Neural progenitor cell (in vitro differentiated cells): ENCODE results near the gene GLTP. TPM values are rescaled to one million over a fixed set of nuclear protein-coding genes. Genes with fewer than 3 reads are reported as not detected.

Experiments used
- DNase-seq: peaks from one replicate; pipeline ENCODE4 v3.0.0-alpha.2; 2016; ENCODE audit warnings: low spot score
- H2AFZ ChIP-seq: fragments of 200-600 bp; sonication (generic); replicated peaks from 2 replicates; pipeline ENCODE4 v1.6.1; 2016; ENCODE audit warnings: antibody characterized with exemption
- H3F3A ChIP-seq: fragments of 200-600 bp; sonication (generic); 2 replicates; pipeline ENCODE4 v1.6.1; 2016; ENCODE audit warnings: antibody characterized with exemption, low read depth
- H3K27ac ChIP-seq: fragments of 200-600 bp; sonication (generic); 2 replicates; pipeline ENCODE4 v1.5.1; 2016; ENCODE audit warnings: mild to moderate bottlenecking
- H3K27me3 ChIP-seq: fragments of 200-600 bp; sonication (generic); 2 replicates; pipeline ENCODE4 v1.6.1; 2016; ENCODE audit warnings: mild to moderate bottlenecking, moderate library complexity
- H3K36me3 ChIP-seq: fragments of 200-600 bp; sonication (generic); 2 replicates; pipeline ENCODE4 v1.5.1; 2016
- H3K4me1 ChIP-seq: fragments of 200-600 bp; sonication (generic); 2 replicates; pipeline ENCODE4 v1.6.1; 2016; ENCODE audit warnings: mixed run types
- H3K4me2 ChIP-seq: fragments of 200-600 bp; sonication (generic); 2 replicates; pipeline ENCODE4 v1.6.1; 2016
- H3K4me3 ChIP-seq: fragments of 200-600 bp; sonication (generic); 2 replicates; pipeline ENCODE4 v1.5.1; 2016
- H3K79me2 ChIP-seq: fragments of 200-600 bp; sonication (generic); 2 replicates; pipeline ENCODE4 v1.6.1; 2016; ENCODE audit warnings: low read depth
- H3K9ac ChIP-seq: fragments of 200-600 bp; sonication (generic); 2 replicates; pipeline ENCODE4 v1.6.1; 2016
- H3K9me3 ChIP-seq: fragments of 200-600 bp; sonication (generic); 2 replicates; pipeline ENCODE4 v1.5.1; 2016; ENCODE audit warnings: low read depth
- H4K20me1 ChIP-seq: fragments of 200-600 bp; sonication (generic); 2 replicates; pipeline ENCODE4 v1.6.1; 2016; ENCODE audit warnings: low read depth
- H3K27ac Mint-ChIP-seq: 3 replicates; pipeline ENCODE4 v1.8.0; 2021; ENCODE audit warnings: mixed read lengths
- H3K27me3 Mint-ChIP-seq: 2 replicates; pipeline ENCODE4 v1.8.0; 2022; ENCODE audit warnings: low read depth, mild to moderate bottlenecking, inconsistent platforms, moderate library complexity, mixed read lengths; ENCODE audit not compliant: insufficient read depth
- H3K36me3 Mint-ChIP-seq: 3 replicates; pipeline ENCODE4 v1.8.0; 2021; ENCODE audit warnings: mixed read lengths
- H3K4me1 Mint-ChIP-seq: 3 replicates; pipeline ENCODE4 v1.8.0; 2021; ENCODE audit warnings: mixed read lengths
- H3K4me3 Mint-ChIP-seq: 3 replicates; pipeline ENCODE4 v1.8.0; 2021; ENCODE audit warnings: mild to moderate bottlenecking, moderate library complexity, mixed read lengths
- H3K9me3 Mint-ChIP-seq: 3 replicates; pipeline ENCODE4 v1.8.0; 2020; ENCODE audit warnings: mixed read lengths
- EZH2 ChIP-seq: fragments of 200-600 bp; sonication (generic); IDR thresholded peaks from 2 replicates; pipeline ENCODE4 v1.6.1; 2017; ENCODE audit warnings: antibody characterized with exemption, mild to moderate bottlenecking, moderate library complexity
- EZH2phosphoT487 ChIP-seq: fragments of 200-600 bp; sonication (generic); IDR thresholded peaks from 2 replicates; pipeline ENCODE4 v1.6.1; 2017; ENCODE audit warnings: antibody characterized with exemption
- total RNA-seq: library from RNA; depleted of rRNA; stranded (reverse); fragments of >200 nt; gene quantifications from 2 replicates; pipeline ENCODE4 v1.2.3, GENCODE V29; 2015; ENCODE audit warnings: low replicate concordance
- TF ChIP-seq, protein P1 (sequence below): fragments of 200-600 bp; sonication (generic); IDR thresholded peaks from 2 replicates; pipeline ENCODE4 v1.5.1; 2017; ENCODE audit warnings: antibody characterized with exemption, mild to moderate bottlenecking

Gene GLTP
- total RNA-seq, 1 donor from 2014 or later = 24.0 TPM

DNA sequence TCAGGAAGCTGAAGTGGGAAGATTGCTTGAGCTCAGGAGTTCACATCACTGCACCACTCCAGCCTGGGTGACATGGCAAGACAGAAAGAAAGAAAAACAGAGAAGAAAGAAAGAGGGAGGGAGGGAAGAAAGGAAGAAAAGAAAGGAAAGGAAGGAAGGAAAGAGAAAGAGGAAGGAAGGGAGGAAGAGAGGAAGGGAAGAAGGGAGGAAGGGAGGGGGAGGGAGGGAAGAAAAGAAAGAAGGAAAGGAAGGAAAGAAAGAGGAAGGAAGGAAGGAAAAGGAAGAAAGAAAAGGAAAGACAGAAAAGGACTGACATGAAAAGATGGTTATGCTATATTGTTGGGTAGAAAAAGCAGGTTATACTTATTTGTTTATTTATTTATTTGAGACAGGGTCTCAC, 3.9 kb downstream of the GLTP start:
- H3K27ac ChIP-seq = no peak overlapping the region
- no peak overlapping the region for H3K9ac ChIP-seq
- no peak overlapping the region for H3K27ac Mint-ChIP-seq
- H3F3A ChIP-seq = no peaks in the 10 kb centered on the region
- no peak overlapping the region for H2AFZ ChIP-seq
- DNase-seq = no peak
- no peak overlapping the region for H3K4me3 Mint-ChIP-seq
- H3K4me1 ChIP-seq = peaks cover 22% of the 10 kb centered on the region
- H3K36me3 ChIP-seq = no peaks in the 10 kb centered on the region
- H3K36me3 Mint-ChIP-seq = peaks cover 2% of the 10 kb centered on the region
- H3K9me3 Mint-ChIP-seq = no peaks in the 10 kb centered on the region
- H3K4me2 ChIP-seq = no peak overlapping the region
- no peak overlapping the region for H3K4me3 ChIP-seq
- TF ChIP-seq EZH2phosphoT487 (no peak), EZH2 (no peak)
- TF ChIP-seq, protein P1, sequence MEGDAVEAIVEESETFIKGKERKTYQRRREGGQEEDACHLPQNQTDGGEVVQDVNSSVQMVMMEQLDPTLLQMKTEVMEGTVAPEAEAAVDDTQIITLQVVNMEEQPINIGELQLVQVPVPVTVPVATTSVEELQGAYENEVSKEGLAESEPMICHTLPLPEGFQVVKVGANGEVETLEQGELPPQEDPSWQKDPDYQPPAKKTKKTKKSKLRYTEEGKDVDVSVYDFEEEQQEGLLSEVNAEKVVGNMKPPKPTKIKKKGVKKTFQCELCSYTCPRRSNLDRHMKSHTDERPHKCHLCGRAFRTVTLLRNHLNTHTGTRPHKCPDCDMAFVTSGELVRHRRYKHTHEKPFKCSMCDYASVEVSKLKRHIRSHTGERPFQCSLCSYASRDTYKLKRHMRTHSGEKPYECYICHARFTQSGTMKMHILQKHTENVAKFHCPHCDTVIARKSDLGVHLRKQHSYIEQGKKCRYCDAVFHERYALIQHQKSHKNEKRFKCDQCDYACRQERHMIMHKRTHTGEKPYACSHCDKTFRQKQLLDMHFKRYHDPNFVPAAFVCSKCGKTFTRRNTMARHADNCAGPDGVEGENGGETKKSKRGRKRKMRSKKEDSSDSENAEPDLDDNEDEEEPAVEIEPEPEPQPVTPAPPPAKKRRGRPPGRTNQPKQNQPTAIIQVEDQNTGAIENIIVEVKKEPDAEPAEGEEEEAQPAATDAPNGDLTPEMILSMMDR = no peak
- peaks cover 34% of the 10 kb centered on the region for H3K4me1 Mint-ChIP-seq
- peaks cover 21% of the 10 kb centered on the region for H3K79me2 ChIP-seq
- H3K27me3 Mint-ChIP-seq = peaks cover 9% of the 10 kb centered on the region
- H4K20me1 ChIP-seq = peaks cover 4% of the 10 kb centered on the region
- H3K9me3 ChIP-seq = no peaks in the 10 kb centered on the region
- peaks cover 8% of the 10 kb centered on the region for H3K27me3 ChIP-seq

GRCh38 chr12:109875572-109876131, 4.7 kb downstream of the GLTP start:
- Histone ChIP-seq H3K27ac (no peak overlapping the region), H3K9ac (no peak overlapping the region), H3F3A (no peaks in the 10 kb centered on the region), H4K20me1 (peaks cover 4% of the 10 kb centered on the region), H3K9me3 (no peaks in the 10 kb centered on the region), H3K79me2 (peaks cover 21% of the 10 kb centered on the region), H2AFZ (no peak overlapping the region), H3K4me3 (no peak overlapping the region), H3K36me3 (no peaks in the 10 kb centered on the region), H3K4me1 (peaks cover 22% of the 10 kb centered on the region), H3K27me3 (peaks cover under 1% of the 10 kb centered on the region), H3K4me2 (no peak overlapping the region)
- Mint-ChIP-seq H3K36me3 (peaks cover 2% of the 10 kb centered on the region), H3K4me1 (peaks cover 28% of the 10 kb centered on the region), H3K4me3 (no peak overlapping the region), H3K27me3 (peaks cover 3% of the 10 kb centered on the region), H3K9me3 (no peaks in the 10 kb centered on the region), H3K27ac (no peak overlapping the region)
- TF ChIP-seq EZH2 (no peak), EZH2phosphoT487 (no peak)
- TF ChIP-seq, protein P1 = no peak
- no peak for DNase-seq

DNA sequence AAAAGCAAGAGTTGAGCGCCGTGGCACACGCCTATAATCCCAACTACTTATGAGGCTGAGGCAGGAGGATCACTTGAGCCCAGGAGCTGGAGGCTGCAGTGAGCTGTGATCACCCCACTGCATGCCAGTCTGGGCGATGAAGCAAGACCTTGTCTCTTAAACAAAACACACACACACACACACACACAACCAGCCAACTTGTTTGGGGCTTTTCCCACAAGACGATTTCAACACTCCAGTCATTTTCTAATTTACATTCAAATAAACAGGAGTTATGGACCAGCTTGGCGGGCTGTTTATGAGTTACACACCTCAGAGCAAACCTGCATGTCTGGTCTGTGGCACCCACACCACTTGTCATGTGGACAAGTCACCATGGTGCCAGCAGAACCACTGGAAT, 6.7 kb downstream of the GLTP start:
- Histone ChIP-seq H4K20me1 (peaks cover 4% of the 10 kb centered on the region), H3K4me3 (no peak overlapping the region), H3K79me2 (peaks cover 8% of the 10 kb centered on the region), H3K4me1 (peaks cover 18% of the 10 kb centered on the region), H3K27me3 (no peaks in the 10 kb centered on the region), H3K9ac (no peak overlapping the region), H3F3A (no peaks in the 10 kb centered on the region), H3K9me3 (no peaks in the 10 kb centered on the region), H3K36me3 (no peaks in the 10 kb centered on the region), H2AFZ (no peak overlapping the region), H3K4me2 (no peak overlapping the region), H3K27ac (no peak overlapping the region)
- Mint-ChIP-seq H3K36me3 (peaks cover 2% of the 10 kb centered on the region), H3K27me3 (peaks cover 3% of the 10 kb centered on the region), H3K4me3 (no peak overlapping the region), H3K9me3 (no peaks in the 10 kb centered on the region), H3K4me1 (peaks cover 16% of the 10 kb centered on the region), H3K27ac (no peak overlapping the region)
- no peak for DNase-seq
- TF ChIP-seq, protein P1 = no peak
- TF ChIP-seq EZH2 (no peak), EZH2phosphoT487 (no peak)
